GM18951 (cell line): ENCODE measurements around the gene SETX.

Experiments
- POLR2A ChIP-seq: IDR thresholded peaks from 4 replicates; pipeline ENCODE4 v1.6.1; 2011; ENCODE audit warnings: mild to moderate bottlenecking; ENCODE audit not compliant: insufficient read length, insufficient read depth; ENCODE audit errors: extremely low read depth
- in situ Hi-C: fragments of 300-500 bp; cut with MboI; formaldehyde crosslinking; loops from one replicate; pipeline ENCODE4 v1.12.0; 2022; ENCODE audit warnings: low sequenced_read_pairs, mixed read lengths, inconsistent platforms; ENCODE audit not compliant: unreplicated experiment

Gene SETX

GRCh38 chr9:132341177-132341840, 13.5 kb downstream of the SETX start:
- in situ Hi-C loops: no loop called here

GRCh38 chr9:132334364-132334763, 20.4 kb downstream of the SETX start:
- no peak for TF ChIP-seq POLR2A
- in situ Hi-C loops: no loop called here

More at GRCh38 chr9:132341177-132341840, 13.5 kb downstream of the SETX start:
- TF ChIP-seq POLR2A: no peak

GRCh38 chr9:132333556-132333955, 21.2 kb downstream of the SETX start:
- TF ChIP-seq POLR2A: no peak
- in situ Hi-C loops: no loop called here

GRCh38 chr9:132328580-132328979, 26.2 kb downstream of the SETX start:
- in situ Hi-C loops: no loop called here
- no peak for TF ChIP-seq POLR2A

- TF ChIP-seq POLR2A: no peak
- in situ Hi-C loops: no loop called here
Observed at GRCh38 chr9:132327537-132327936, 27.2 kb downstream of the SETX start.

GRCh38 chr9:132324425-132324824, 30.4 kb downstream of the SETX start:
- TF ChIP-seq POLR2A: no peak
- in situ Hi-C loops: no loop called here

GRCh38 chr9:132319421-132320110, 35.2 kb downstream of the SETX start:
- in situ Hi-C loops: no loop called here
- TF ChIP-seq POLR2A: no peak

- no peak for TF ChIP-seq POLR2A
- in situ Hi-C loops: no loop called here
Observed at GRCh38 chr9:132312873-132313272, 41.9 kb downstream of the SETX start.

- in situ Hi-C loops: no loop called here
- TF ChIP-seq POLR2A: no peak
Observed at GRCh38 chr9:132312426-132312825, 42.4 kb downstream of the SETX start.

GRCh38 chr9:132311978-132312377, 42.8 kb downstream of the SETX start:
- in situ Hi-C loops: no loop called here
- no peak for TF ChIP-seq POLR2A

- in situ Hi-C loops: no loop called here
- TF ChIP-seq POLR2A: no peak
Observed at GRCh38 chr9:132309056-132309455, 45.7 kb downstream of the SETX start.

- TF ChIP-seq POLR2A: no peak
- in situ Hi-C loops: no loop called here
Observed at GRCh38 chr9:132301521-132301920, 53.3 kb downstream of the SETX start.

- no peak for TF ChIP-seq POLR2A
- in situ Hi-C loops: no loop called here
Observed at GRCh38 chr9:132299221-132299620, 55.6 kb downstream of the SETX start.

- in situ Hi-C loops: no loop called here
Observed at GRCh38 chr9:132295181-132295580, 59.6 kb downstream of the SETX start.

More at GRCh38 chr9:132295181-132295580, 59.6 kb downstream of the SETX start:
- TF ChIP-seq POLR2A: no peak
